KOPT-K1 (cell line): ENCODE measurements around the gene HNRNPA1.
"Not testable (repeated sequence)": the region's sequence is repeated elsewhere in the genome, so short reads cannot be mapped to it uniquely, and the experiment has no call there.

Source experiments
- H3K27ac ChIP-seq: fragments of 200-600 bp; sonication (generic); 2 replicates; pipeline ENCODE4 v1.5.1; 2016; ENCODE audit warnings: antibody characterized with exemption, mild to moderate bottlenecking, low read depth, low read length; ENCODE audit not compliant: poor library complexity, severe bottlenecking
- H3K36me3 ChIP-seq: fragments of 200-600 bp; sonication (generic); 2 replicates; pipeline ENCODE4 v1.5.1; 2017; ENCODE audit warnings: antibody characterized with exemption, mild to moderate bottlenecking, low read length, moderate library complexity; ENCODE audit not compliant: insufficient read depth
- H3K9me3 ChIP-seq: fragments of 200-600 bp; sonication (generic); 2 replicates; pipeline ENCODE4 v1.5.1; 2017; ENCODE audit warnings: antibody characterized with exemption, low read length, mild to moderate bottlenecking; ENCODE audit not compliant: insufficient read depth, poor library complexity, severe bottlenecking

HNRNPA1 gene

GRCh38 chr12:54261815-54262402, 18.6 kb upstream of the HNRNPA1 start:
- peaks cover 27% of the 10 kb centered on the region for H3K36me3 ChIP-seq
- no peak overlapping the region for H3K27ac ChIP-seq
- H3K9me3 ChIP-seq: no peaks in the 10 kb centered on the region

GRCh38 chr12:54262403-54262925, 18.1 kb upstream of the HNRNPA1 start:
- Histone ChIP-seq H3K27ac (no peak overlapping the region), H3K36me3 (peaks cover 27% of the 10 kb centered on the region), H3K9me3 (no peaks in the 10 kb centered on the region)

- Histone ChIP-seq H3K27ac (no peak overlapping the region), H3K36me3 (peaks cover 36% of the 10 kb centered on the region)
Observed at GRCh38 chr12:54265364-54265812, 15.1 kb upstream of the HNRNPA1 start.

GRCh38 chr12:54266852-54267251, 13.7 kb upstream of the HNRNPA1 start:
- H3K36me3 ChIP-seq: peaks cover 51% of the 10 kb centered on the region
- H3K9me3 ChIP-seq: no peaks in the 10 kb centered on the region
- no peak overlapping the region for H3K27ac ChIP-seq

More at GRCh38 chr12:54265364-54265812, 15.1 kb upstream of the HNRNPA1 start:
- H3K9me3 ChIP-seq: no peaks in the 10 kb centered on the region

- Histone ChIP-seq H3K36me3 (peaks cover 79% of the 10 kb centered on the region), H3K27ac (no peak overlapping the region)
Observed at GRCh38 chr12:54270345-54270744, 10.2 kb upstream of the HNRNPA1 start.

GRCh38 chr12:54272214-54272613, 8.3 kb upstream of the HNRNPA1 start:
- Histone ChIP-seq H3K9me3 (no peaks in the 10 kb centered on the region), H3K36me3 (peaks cover 88% of the 10 kb centered on the region), H3K27ac (no peak overlapping the region)

More at GRCh38 chr12:54270345-54270744, 10.2 kb upstream of the HNRNPA1 start:
- H3K9me3 ChIP-seq: no peaks in the 10 kb centered on the region

- Histone ChIP-seq H3K27ac (no peak overlapping the region), H3K36me3 (peaks cover 88% of the 10 kb centered on the region)
Observed at GRCh38 chr12:54273981-54274380, 6.5 kb upstream of the HNRNPA1 start.

GRCh38 chr12:54276368-54276767, 4.2 kb upstream of the HNRNPA1 start:
- no peak overlapping the region for H3K27ac ChIP-seq

More at GRCh38 chr12:54273981-54274380, 6.5 kb upstream of the HNRNPA1 start:
- H3K9me3 ChIP-seq: no peaks in the 10 kb centered on the region

GRCh38 chr12:54277823-54278276, 2.7 kb upstream of the HNRNPA1 start:
- Histone ChIP-seq H3K9me3 (no peaks in the 10 kb centered on the region), H3K36me3 (peaks cover 78% of the 10 kb centered on the region), H3K27ac (peak overlapping the region; percentile 95)

More at GRCh38 chr12:54276368-54276767, 4.2 kb upstream of the HNRNPA1 start:
- Histone ChIP-seq H3K36me3 (peaks cover 78% of the 10 kb centered on the region), H3K9me3 (no peaks in the 10 kb centered on the region)

- peak overlapping the region; percentile 95 for H3K27ac ChIP-seq
- H3K36me3 ChIP-seq: peaks cover 78% of the 10 kb centered on the region
Observed at GRCh38 chr12:54279227-54279631, 1.3 kb upstream of the HNRNPA1 start.

GRCh38 chr12:54279632-54280467, 676 bp upstream of the HNRNPA1 start, which contains the start of gene CBX5:
CBX5 (minus strand) TSS chr12:54280122; CDS start chr12:54257650, 22,472 bp downstream.
- Histone ChIP-seq H3K36me3 (peaks cover 78% of the 10 kb centered on the region), H3K9me3 (no peaks in the 10 kb centered on the region), H3K27ac (peak within 1 kb of the TSS; percentile 95)

More at GRCh38 chr12:54279227-54279631, 1.3 kb upstream of the HNRNPA1 start:
- H3K9me3 ChIP-seq: no peaks in the 10 kb centered on the region

- not testable (repeated sequence) for H3K9me3 ChIP-seq
- peaks cover 78% of the 10 kb centered on the region for H3K36me3 ChIP-seq
- peak overlapping the region; percentile 95 for H3K27ac ChIP-seq
Observed at GRCh38 chr12:54281261-54281638, 724 bp downstream of the HNRNPA1 start.

- Histone ChIP-seq H3K36me3 (peaks cover 78% of the 10 kb centered on the region), H3K27ac (peak overlapping the region; percentile 95)
- H3K9me3 ChIP-seq: not testable (repeated sequence)
Observed at GRCh38 chr12:54281694-54282093, 1.2 kb downstream of the HNRNPA1 start.

- Histone ChIP-seq H3K9me3 (no peaks in the 10 kb centered on the region), H3K27ac (peak overlapping the region; percentile 95), H3K36me3 (peaks cover 81% of the 10 kb centered on the region)
Observed at GRCh38 chr12:54282949-54283593, 2.5 kb downstream of the HNRNPA1 start.
